K562 (cell line): ENCODE data around the gene TRABD. TPM values are rescaled to one million over a fixed set of nuclear protein-coding genes. Genes with fewer than 3 reads are reported as not detected.
A peak's percentile ranks its signal among the peaks of the same experiment; 100 is the strongest.

ENCODE experiments used
- ATAC-seq: fragments of 200-7000 bp; cut with Tn5 transposase; 3 replicates; pipeline ENCODE4 v1.9.1; 2020; ENCODE audit warnings: moderate library complexity
- BruUV-seq: library from RNA; stranded (reverse); fragments of 400-500 nt; replicated peaks from 2 replicates; lab custom pipeline; 2021; lab: Mats Ljungman, UMichigan
- CTCF ChIA-PET: fragments of 300-600 bp; formaldehyde crosslinking; extraction: SDS; loops from one replicate; lab custom pipeline; 2021; ENCODE audit warnings: low intra/inter-chr PET ratio; lab: Yijun Ruan, JAX
- POLR2A ChIA-PET: fragments of 300-600, 350-650 bp; sonication (Branson Sonifier 250); formaldehyde crosslinking; extraction: SDS; loops from one replicate; lab custom pipeline; 2021; ENCODE audit warnings: antibody characterized with exemption, inconsistent platforms; lab: Yijun Ruan, JAX
- DNase-seq, 4 experiments: peaks; one replicate each; pipeline versions ENCODE4 v3.0.0 to v3.0.0-alpha.2; 2011 to 2018; ENCODE audit warnings: low spot score in 3 of 4, mixed read lengths in 3 of 4; ENCODE audit errors: extremely low read depth in 1 of 4
- FAIRE-seq: peaks from 2 replicates; lab custom pipeline; 2011; peaks lifted over from hg19 to GRCh38; lab: Jason Lieb, UNC
- H2AFZ ChIP-seq: 2 replicates; pipeline ENCODE4 v1.6.0; 2011; ENCODE audit warnings: low read depth, low read length, control low read depth, inconsistent platforms
- H3K27ac ChIP-seq: fragments of 200-600 bp; 3 replicates; pipeline ENCODE4 v1.8.0; 2011; ENCODE audit warnings: low read depth, mild to moderate bottlenecking, control low read depth, inconsistent platforms, low read length, moderate library complexity, mixed read lengths; ENCODE audit errors: extremely low read depth
- H3K27me3 ChIP-seq, 2 experiments: fragments of 300-600 bp in 1 of 2; 2 replicates in 1 of 2; 3 replicates in 1 of 2; pipeline versions ENCODE4 v1.6.0 to v1.8.0; 2011; ENCODE audit warnings: inconsistent platforms in 2 of 2, low read length in 2 of 2, mild to moderate bottlenecking in 1 of 2, mixed read lengths in 1 of 2, moderate library complexity in 1 of 2; ENCODE audit not compliant: control insufficient read depth in 2 of 2, insufficient read depth in 2 of 2
- H3K36me3 ChIP-seq: fragments of 300-600 bp; 3 replicates; pipeline ENCODE4 v1.8.0; 2011; ENCODE audit warnings: mild to moderate bottlenecking, low read length, inconsistent platforms; ENCODE audit not compliant: control insufficient read depth, insufficient read depth
- H3K4me1 ChIP-seq, 2 experiments: fragments of 200-600 bp in 1 of 2; replicated peaks in 1 of 2; 2 replicates in 1 of 2; 3 replicates in 1 of 2; pipeline versions ENCODE4 v1.5.1 to v1.8.0; 2011; ENCODE audit warnings: inconsistent platforms in 2 of 2, low read length in 2 of 2, mild to moderate bottlenecking in 1 of 2, mixed read lengths in 1 of 2, moderate library complexity in 1 of 2; ENCODE audit not compliant: control insufficient read depth in 2 of 2, insufficient read depth in 2 of 2
- H3K4me2 ChIP-seq: 2 replicates; pipeline ENCODE4 v1.6.1; 2011; ENCODE audit warnings: low read length, control low read depth, inconsistent platforms, mixed read lengths; ENCODE audit not compliant: insufficient read depth
- H3K4me3 ChIP-seq: fragments of 200-600 bp; sonication (generic), shearing (Covaris generic); 2 replicates; pipeline ENCODE4 v1.5.1; 2016; ENCODE audit warnings: control low read depth, inconsistent platforms
- H3K79me2 ChIP-seq: fragments of 200-600 bp; 3 replicates; pipeline ENCODE4 v1.8.0; 2011; ENCODE audit warnings: low read length, inconsistent platforms; ENCODE audit not compliant: control insufficient read depth, insufficient read depth
- H3K9ac ChIP-seq, 2 experiments: 2 replicates each; pipeline versions ENCODE4 v1.6.0 to v1.6.1; 2011; ENCODE audit warnings: low read depth in 2 of 2, low read length in 2 of 2, control low read depth in 1 of 2, inconsistent platforms in 1 of 2, mild to moderate bottlenecking in 1 of 2, mixed read lengths in 1 of 2; ENCODE audit not compliant: insufficient read depth in 1 of 2
- H3K9me1 ChIP-seq: one replicate; pipeline ENCODE4 v1.6.0; 2011; ENCODE audit warnings: inconsistent platforms, mild to moderate bottlenecking, low read length, moderate library complexity; ENCODE audit not compliant: control insufficient read depth, insufficient read depth
- H3K9me3 ChIP-seq: replicated peaks from 2 replicates; pipeline ENCODE4 v1.5.1; 2011; ENCODE audit warnings: low read depth, low read length, inconsistent platforms; ENCODE audit not compliant: control insufficient read depth, insufficient read depth
- H4K20me1 ChIP-seq: replicated peaks from 2 replicates; pipeline ENCODE4 v1.6.1; 2011; ENCODE audit warnings: low read length, inconsistent platforms, mixed read lengths; ENCODE audit not compliant: control insufficient read depth, insufficient read depth
- CHD1 ChIP-seq: fragments of 200-600 bp; sonication (generic); IDR thresholded peaks from one replicate; pipeline ENCODE4 v1.6.1; 2012; ENCODE audit warnings: mild to moderate bottlenecking, moderate library complexity, low read length, inconsistent platforms
- HDGF ChIP-seq: fragments of 450-650 bp; IDR thresholded peaks from 2 replicates; pipeline ENCODE4 v1.6.1; 2016
- PHF8 ChIP-seq: fragments of 200-600 bp; sonication (generic); IDR thresholded peaks from 2 replicates; pipeline ENCODE4 v1.6.1; 2012; ENCODE audit warnings: mixed run types, mild to moderate bottlenecking, inconsistent platforms, low read length, moderate library complexity, borderline replicate concordance
- POLR2G ChIP-seq: fragments of 200-400 bp; formaldehyde crosslinking; IDR thresholded peaks from 2 replicates; pipeline ENCODE4 v1.6.1; 2017; ENCODE audit warnings: low read depth, mild to moderate bottlenecking, antibody characterized with exemption, low read length, moderate library complexity
- RB1 ChIP-seq: fragments of 450-650 bp; IDR thresholded peaks from 2 replicates; pipeline ENCODE4 v1.6.1; 2017; ENCODE audit warnings: low read depth, mild to moderate bottlenecking
- RBBP5 ChIP-seq: fragments of 200-600 bp; sonication (generic); IDR thresholded peaks from 2 replicates; pipeline ENCODE4 v1.6.1; 2012; ENCODE audit warnings: borderline replicate concordance, mild to moderate bottlenecking, low read length, control low read depth, inconsistent platforms; ENCODE audit not compliant: insufficient read depth, poor library complexity, severe bottlenecking
- RFX7 ChIP-seq: fragments of 250-450 bp; sonication (Bioruptor Pico); IDR thresholded peaks from 2 replicates; pipeline ENCODE4 v1.5.1; 2021; ENCODE audit warnings: mild to moderate bottlenecking
- RHOXF2B ChIP-seq: fragments of 250-450 bp; sonication (Bioruptor Pico); conservative IDR thresholded peaks from 2 replicates; pipeline ENCODE4 v1.5.1; 2021
- SIN3A ChIP-seq, 2 experiments: fragments of 150-350 bp in 1 of 2; IDR thresholded peaks; 2 replicates each; pipeline ENCODE4 v1.6.1; 2011 to 2016; ENCODE audit warnings: borderline replicate concordance in 2 of 2, low read depth in 2 of 2, low read length in 2 of 2, mild to moderate bottlenecking in 2 of 2, moderate library complexity in 2 of 2; ENCODE audit not compliant: control insufficient read depth in 1 of 2
- TCF7 ChIP-seq: sonication (generic); IDR thresholded peaks from 2 replicates; pipeline ENCODE4 v1.6.1; 2016; ENCODE audit warnings: antibody characterized with exemption, borderline replicate concordance
- VEZF1 ChIP-seq: fragments of 200-800 bp; sonication (Bioruptor generic); IDR thresholded peaks from 2 replicates; pipeline ENCODE4 v1.6.1; 2017; ENCODE audit warnings: missing genetic modification characterization, missing compliant biosample characterization
- YY1 ChIP-seq, 3 experiments: IDR thresholded peaks; 2 replicates each; pipeline ENCODE4 v1.6.1; 2011; ENCODE audit warnings: low read length in 2 of 3, mild to moderate bottlenecking in 2 of 3, moderate library complexity in 2 of 3, borderline replicate concordance in 1 of 3, control low read depth in 1 of 3, low read depth in 1 of 3; ENCODE audit not compliant: insufficient read depth in 3 of 3, insufficient replicate concordance in 2 of 3, control insufficient read depth in 1 of 3, insufficient read length in 1 of 3; ENCODE audit errors: extremely low read depth in 1 of 3
- ZBTB7A ChIP-seq: IDR thresholded peaks from 2 replicates; pipeline ENCODE4 v1.6.1; 2011; ENCODE audit warnings: low read depth, mild to moderate bottlenecking, low read length, moderate library complexity, borderline replicate concordance; ENCODE audit not compliant: control insufficient read depth
- ZFX ChIP-seq: sonication (generic); formaldehyde crosslinking; IDR thresholded peaks from 2 replicates; pipeline ENCODE4 v1.8.0; 2022; ENCODE audit warnings: mild to moderate bottlenecking, missing genetic modification reagents, moderate library complexity
- WGBS: fragments of 100-300 bp; shearing (Covaris generic); methylation state at CpG from one replicate; pipeline ENCODE4 v1.1.6; 2016; ENCODE audit warnings: low coverage, mixed read lengths; ENCODE audit not compliant: insufficient coverage; ENCODE audit errors: missing lambda C conversion rate; 5-methylcytosine and 5-hydroxymethylcytosine counted together
- in situ Hi-C: fragments of 300-500 bp; cut with MboI; formaldehyde crosslinking; loops from 4 replicates; pipeline ENCODE4 v1.15.0; 2018; ENCODE audit warnings: inconsistent platforms, mixed read lengths
- intact Hi-C: fragments of 100-400 bp; cut with micrococcal nuclease; formaldehyde crosslinking; loops from 2 replicates; pipeline ENCODE4 v1.14.2; 2022
- polyA plus RNA-seq, 8 experiments: library from polyadenylated mRNA; depleted of rRNA in 4 of 8; stranded (reverse) in 5 of 8; unstranded in 3 of 8; fragments of >200 nt; fragmentation: Nextera tagmentation in 2 of 8; fragmentation: Illumina TruSeq in 1 of 8; extraction: Ambion mirVana in 2 of 8; extraction: Trizol in 1 of 8; gene quantifications; 2 replicates each; pipeline versions ENCODE4 v1.2.1 to v1.2.3, GENCODE V29; 2011 to 2014; ENCODE audit warnings: inconsistent platforms in 1 of 8, missing spikeins in 1 of 8
- total RNA-seq, 7 experiments: library from RNA; depleted of rRNA in 6 of 7; stranded (reverse); fragments of >200 nt in 6 of 7; fragmentation: Illumina TruSeq in 2 of 7; extraction: Trizol in 2 of 7; gene quantifications; 2 replicates each; pipeline versions ENCODE4 v1.2.1 to v1.2.3, GENCODE V29; 2011 to 2021; ENCODE audit warnings: low replicate concordance in 1 of 7
- TF ChIP-seq, protein P1 (sequence below): sonication (generic); formaldehyde crosslinking; IDR thresholded peaks from 2 replicates; pipeline ENCODE4 v1.9.0; 2022; ENCODE audit warnings: mild to moderate bottlenecking, missing genetic modification reagents

TRABD gene
- total and polyA plus RNA-seq, 9 of the 15 experiments (the other 6 are each of a cell fraction or from before 2014, with no cell fraction given), result 0.08 to 62.9 (median 14.0) TPM

DNA sequence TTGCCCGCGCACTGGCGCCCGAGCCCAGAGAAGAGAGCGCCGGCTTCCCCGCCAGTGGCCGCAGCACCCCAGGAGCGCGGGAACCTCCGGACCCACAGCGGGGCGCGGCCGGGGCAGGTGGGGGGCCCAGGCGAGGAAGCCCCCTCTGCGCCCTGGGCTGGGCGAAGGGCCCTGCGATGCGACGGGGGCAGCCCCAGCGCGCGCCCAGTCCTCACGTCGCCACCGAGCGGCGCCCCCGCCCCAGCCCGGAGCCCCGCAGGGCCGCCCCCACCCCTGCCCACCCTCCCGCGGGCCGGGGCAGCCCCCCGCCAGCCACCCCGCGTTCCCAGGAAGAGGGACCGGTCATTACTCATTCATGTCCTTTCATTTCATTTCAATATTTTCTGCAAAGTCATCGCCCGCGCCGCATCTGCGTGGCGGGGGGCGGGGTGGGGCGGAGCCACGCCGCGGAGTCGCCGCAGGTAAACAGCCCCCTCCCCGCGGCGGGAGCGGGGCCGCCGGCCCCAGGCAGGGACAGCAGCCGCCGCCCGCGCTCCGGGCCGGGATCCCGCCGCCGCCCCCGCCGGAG is 15.9 kb upstream of the TRABD start (continued):
- TF ChIP-seq RFX7 (CRISPR knock-in tag), result no peak

DNA sequence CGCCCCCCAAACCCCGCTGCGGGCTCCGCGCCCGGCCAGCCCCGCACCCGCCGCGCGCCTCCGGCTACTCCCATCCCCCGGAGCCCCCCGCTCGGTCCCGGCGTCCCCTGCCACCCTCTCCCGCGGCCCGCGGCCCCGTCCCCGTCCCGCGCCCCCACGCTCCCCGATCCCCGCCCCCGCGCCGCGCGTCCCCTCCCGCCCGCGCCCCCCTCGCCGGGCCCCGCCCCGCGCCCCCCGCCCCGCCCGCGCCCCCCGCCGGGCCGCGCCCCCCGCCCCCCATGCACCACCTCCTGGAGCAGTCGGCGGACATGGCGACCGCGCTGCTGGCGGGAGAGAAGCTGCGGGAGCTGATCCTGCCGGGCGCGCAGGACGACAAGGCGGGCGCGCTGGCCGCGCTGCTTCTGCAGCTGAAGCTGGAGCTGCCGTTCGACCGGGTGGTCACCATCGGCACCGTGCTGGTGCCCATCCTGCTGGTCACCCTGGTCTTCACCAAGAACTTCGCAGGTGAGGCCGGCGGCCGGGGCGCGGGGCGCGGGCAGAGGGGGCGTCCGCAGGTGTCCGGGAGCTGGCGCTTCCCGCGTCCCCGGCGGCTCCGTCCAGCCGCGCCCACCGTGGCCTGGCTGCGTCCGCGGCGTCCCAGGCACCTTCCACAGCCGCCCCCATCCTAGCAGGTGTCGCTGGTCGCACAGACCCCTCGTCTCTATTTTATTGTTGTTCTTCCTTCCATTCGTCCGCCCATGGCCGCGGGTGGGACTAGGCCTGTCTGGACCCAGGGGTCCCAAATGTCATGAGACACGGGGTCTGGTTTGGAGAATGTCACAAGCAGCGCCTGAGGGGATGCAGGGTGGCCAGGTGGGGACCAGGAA is 15.0 kb upstream of the TRABD start, which contains the start of gene PANX2:
Gene PANX2, plus strand, starts transcription at position 279 of the 866 bp plus-strand sequence. Its CDS starts 0 bp downstream, at position 279.
- POLR2A ChIA-PET, result interaction anchor here (1.1 kb wide), 1 partner anchor 14 kb away, joined by 7 read pairs; no protein-coding TSS in a partner anchor
- WGBS, result 5% methylated on average over 15 of the region's 105 CpGs
- H2AFZ ChIP-seq, result peak within 1 kb of the TSS; percentile 70; the same call in 1 of the 2 replicates
- TF ChIP-seq RHOXF2B (CRISPR knock-in tag) (no peak), ZBTB7A (peak; percentile 39; the same call in 1 of the 2 replicates), POLR2G (peak; percentile 28; the same call in 1 of the 2 replicates), VEZF1 (CRISPR knock-in tag) (peak; percentile 50), HDGF (no peak), RB1 (peak; percentile 31; the same call in 1 of the 2 replicates), RBBP5 (peak; percentile 55), SIN3A (IDR thresholded peaks at IDR 0.05; ENCODE audit: borderline replicate concordance in 2 of 2, control insufficient read depth in 1 of 2, low read depth in 2 of 2, low read length in 2 of 2) (no peak), ZFX (CRISPR knock-in tag) (no peak), TCF7 (no peak), YY1 (IDR thresholded peaks at IDR 0.05; ENCODE audit: borderline replicate concordance in 1 of 3, control insufficient read depth in 1 of 3, extremely low read depth in 1 of 3, insufficient read depth in 3 of 3, insufficient read length in 1 of 3, insufficient replicate concordance in 2 of 3, low read depth in 1 of 3, low read length in 2 of 3) (peak in 2 of 3 experiments; percentile 12 to 61), CHD1 (peak; percentile 70), PHF8 (peak; percentile 35; the same call in 1 of the 2 replicates)
- TF ChIP-seq, protein P1, sequence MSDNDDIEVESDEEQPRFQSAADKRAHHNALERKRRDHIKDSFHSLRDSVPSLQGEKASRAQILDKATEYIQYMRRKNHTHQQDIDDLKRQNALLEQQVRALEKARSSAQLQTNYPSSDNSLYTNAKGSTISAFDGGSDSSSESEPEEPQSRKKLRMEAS (CRISPR knock-in tag), result no peak

More for the DNA sequence above, 15.0 kb upstream of the TRABD start, which contains the start of gene PANX2:
- Histone ChIP-seq H3K9ac (peak within 1 kb of the TSS; percentile 46 to 91; a peak in 3 of 4 replicates), H3K4me1 (peaks cover 10 to 54% of the 10 kb centered on the region in 2 experiments; a peak in 4 of 5 replicates), H3K9me1 (no peaks in the 10 kb centered on the region), H3K27ac (peak within 1 kb of the TSS; percentile 65; the same call in 2 of the 3 replicates), H3K4me2 (peak within 1 kb of the TSS; percentile 66), H3K36me3 (no peaks in the 10 kb centered on the region), H3K27me3 (no peaks in the 10 kb centered on the region), H4K20me1 (no peaks in the 10 kb centered on the region), H3K79me2 (no peaks in the 10 kb centered on the region), H3K9me3 (no peaks in the 10 kb centered on the region), H3K4me3 (peak within 1 kb of the TSS; percentile 40)
- CTCF ChIA-PET, result interaction anchor here (0.6 kb wide), 1 partner anchor 40 kb away, joined by 3 read pairs; no protein-coding TSS in a partner anchor
- intact Hi-C loops, result no loop called here
- no TSS peak for BruUV-seq
- ATAC-seq (peak; percentile 21; the same call in 1 of the 3 replicates), FAIRE-seq (no peak), DNase-seq (peak in 2 of 4 experiments; percentile 69 to 73)
- in situ Hi-C loops, result no loop called here
